GM10266 (cell line): ENCODE results near the gene PCSK6.

Experiments used
- DNase-seq: peaks from one replicate; pipeline ENCODE4 v3.0.0; 2012; ENCODE audit errors: extremely low spot score
- TF ChIP-seq, protein P1 (sequence below): IDR thresholded peaks from 2 replicates; pipeline ENCODE4 v1.5.1; 2012; ENCODE audit warnings: mild to moderate bottlenecking, low read depth; ENCODE audit not compliant: control insufficient read depth, insufficient read depth; ENCODE audit errors: missing control alignments

PCSK6 gene

DNA sequence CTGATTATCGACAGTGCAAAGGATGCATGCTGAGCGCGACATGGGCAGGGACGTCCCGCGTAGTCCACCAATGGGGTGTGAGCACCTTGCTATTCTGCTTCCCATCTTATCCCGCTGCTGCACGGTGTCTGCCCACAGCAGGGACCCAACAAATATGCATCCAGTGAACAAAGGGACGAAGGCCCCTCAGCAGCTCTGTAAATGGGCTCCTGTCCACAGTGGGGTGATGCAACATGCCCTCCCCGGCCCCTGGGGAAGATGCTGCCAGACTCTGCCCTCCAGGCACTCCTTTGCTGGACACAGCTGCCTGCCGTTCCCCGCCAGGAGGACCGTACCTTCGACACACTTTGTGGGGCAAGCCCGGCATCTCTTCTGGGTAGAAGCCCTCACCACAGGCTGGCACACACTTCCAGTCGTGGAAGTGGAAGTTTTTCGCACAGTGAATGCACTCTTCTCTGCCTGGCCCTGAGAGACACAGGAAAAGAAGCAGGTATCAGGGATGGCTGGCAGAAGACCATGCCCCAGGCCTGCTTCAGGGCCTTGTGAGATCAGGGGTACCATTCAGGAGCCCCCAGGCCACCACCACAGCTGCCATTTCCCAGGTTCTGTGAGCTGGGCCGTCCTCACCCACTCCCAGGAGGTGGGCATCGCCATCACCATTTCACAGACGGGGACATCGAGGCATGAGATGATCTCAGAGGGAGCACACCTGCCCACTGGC lies 176.3 kb downstream of the PCSK6 start:
- no peak for DNase-seq

DNA sequence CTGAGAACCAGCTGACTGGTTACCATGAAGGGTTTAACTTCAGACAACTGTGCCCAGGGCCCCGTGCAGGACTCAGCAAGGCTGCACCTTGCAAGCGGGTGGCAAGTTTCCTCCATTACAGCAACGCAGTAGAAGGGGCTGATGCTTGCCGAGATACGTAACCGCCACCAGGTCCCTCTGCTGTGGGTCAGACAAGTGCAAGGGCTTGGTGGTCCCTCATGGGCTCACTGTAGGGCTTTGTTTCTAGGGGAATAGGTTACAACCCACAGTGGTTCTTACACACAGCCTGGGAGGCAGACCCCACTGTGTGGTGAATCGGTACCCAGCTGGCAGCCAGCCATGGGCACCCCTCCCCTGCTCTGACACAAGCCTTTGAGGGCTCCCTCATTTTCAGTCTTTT lies 179.0 kb downstream of the PCSK6 start:
- DNase-seq, result no peak
- TF ChIP-seq, protein P1, sequence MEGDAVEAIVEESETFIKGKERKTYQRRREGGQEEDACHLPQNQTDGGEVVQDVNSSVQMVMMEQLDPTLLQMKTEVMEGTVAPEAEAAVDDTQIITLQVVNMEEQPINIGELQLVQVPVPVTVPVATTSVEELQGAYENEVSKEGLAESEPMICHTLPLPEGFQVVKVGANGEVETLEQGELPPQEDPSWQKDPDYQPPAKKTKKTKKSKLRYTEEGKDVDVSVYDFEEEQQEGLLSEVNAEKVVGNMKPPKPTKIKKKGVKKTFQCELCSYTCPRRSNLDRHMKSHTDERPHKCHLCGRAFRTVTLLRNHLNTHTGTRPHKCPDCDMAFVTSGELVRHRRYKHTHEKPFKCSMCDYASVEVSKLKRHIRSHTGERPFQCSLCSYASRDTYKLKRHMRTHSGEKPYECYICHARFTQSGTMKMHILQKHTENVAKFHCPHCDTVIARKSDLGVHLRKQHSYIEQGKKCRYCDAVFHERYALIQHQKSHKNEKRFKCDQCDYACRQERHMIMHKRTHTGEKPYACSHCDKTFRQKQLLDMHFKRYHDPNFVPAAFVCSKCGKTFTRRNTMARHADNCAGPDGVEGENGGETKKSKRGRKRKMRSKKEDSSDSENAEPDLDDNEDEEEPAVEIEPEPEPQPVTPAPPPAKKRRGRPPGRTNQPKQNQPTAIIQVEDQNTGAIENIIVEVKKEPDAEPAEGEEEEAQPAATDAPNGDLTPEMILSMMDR, result no peak

More for the DNA sequence above, 176.3 kb downstream of the PCSK6 start:
- TF ChIP-seq, protein P1, result no peak

DNA sequence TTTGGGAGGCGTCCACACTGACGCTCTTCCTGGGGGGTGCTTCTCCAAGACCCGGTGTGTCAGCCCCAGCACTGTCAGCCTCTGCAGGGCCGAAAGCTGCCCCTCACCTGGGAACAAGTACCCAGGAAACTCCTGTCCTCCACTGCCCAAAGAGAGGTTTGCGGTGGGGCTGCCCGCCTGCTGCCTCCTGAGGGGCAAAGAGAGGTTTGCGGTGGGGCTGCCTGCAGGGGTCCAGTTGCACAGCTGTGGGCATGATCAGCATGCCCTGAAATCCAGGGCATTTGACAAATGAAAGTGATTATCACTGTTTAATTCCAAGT lies 179.4 kb downstream of the PCSK6 start:
- DNase-seq, result no peak
- TF ChIP-seq, protein P1, result no peak

DNA sequence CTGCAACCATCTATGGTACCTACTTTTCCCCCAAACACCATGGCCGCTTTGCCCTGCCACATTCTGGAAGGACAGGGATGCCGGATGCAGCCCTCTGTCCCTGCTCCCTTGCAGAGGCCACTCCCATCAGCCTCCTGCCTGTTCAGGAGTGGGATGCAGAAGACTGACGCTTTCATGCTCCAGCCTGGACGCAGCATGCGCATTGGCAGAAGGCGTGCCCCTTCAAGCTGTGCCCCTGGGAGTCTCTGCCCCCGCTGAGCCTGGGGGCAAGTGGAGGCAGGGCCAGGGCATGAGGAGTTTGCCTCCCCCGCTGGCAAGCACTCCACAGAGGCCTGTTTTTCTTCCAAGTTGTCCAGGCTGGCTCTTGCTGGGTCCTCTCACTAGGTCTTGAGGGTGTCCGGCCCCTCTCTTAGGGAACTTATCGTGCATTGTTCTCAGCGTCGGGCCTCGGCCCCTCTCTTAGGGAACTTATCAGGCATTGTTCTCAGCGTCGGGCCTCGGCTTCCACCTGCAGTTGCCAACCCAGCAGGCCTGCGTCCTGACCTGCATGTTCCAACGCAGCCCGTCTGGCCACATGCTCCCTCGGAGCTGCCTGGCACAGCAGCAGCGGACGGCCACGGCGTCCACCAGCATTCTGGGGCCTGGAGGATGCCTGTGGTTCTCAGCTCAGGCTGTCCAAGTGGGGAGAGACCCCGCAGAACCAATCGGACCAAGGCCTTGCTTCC lies 179.9 kb downstream of the PCSK6 start:
- no peak for DNase-seq

DNA sequence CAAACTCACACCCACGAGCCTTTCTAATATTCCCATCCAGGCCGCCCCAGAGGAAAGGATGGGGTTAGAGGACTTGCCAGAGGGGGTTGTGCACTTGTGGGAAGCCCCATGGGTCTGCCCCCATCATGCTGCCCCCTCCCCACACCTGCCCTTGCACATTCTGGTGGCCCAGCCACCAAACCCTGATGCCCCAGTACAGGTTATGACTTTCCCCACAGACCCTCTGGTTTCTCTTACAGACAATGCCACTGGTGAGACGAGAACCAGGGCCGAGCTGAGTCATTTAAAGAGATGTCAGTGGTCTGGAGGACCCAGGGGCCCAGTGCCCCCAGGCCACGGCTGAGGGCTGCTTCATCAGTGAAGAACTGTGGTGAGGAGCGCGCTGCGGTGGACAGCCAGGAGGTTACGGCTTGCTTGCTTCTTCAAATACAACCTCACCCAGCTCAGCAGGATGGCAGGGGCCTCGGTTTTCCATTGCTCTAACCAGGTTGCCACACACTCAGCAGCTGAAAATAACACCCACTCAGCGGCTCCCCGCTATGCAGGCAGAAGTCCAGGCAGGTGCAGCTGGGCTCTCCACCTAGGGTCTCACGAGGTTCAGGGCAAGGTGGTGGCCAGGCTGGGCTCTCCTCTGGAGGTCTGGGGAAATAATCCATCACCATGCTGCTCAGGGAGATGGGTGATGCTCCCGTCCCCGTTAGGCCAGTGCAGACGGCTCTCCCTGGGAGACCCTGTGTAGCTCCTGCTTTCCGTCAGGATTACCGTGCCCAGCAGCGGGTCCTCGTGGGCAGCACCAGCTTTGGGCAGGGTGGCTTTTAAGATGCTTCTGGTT lies 180.7 kb downstream of the PCSK6 start:
- DNase-seq, result no peak
- TF ChIP-seq, protein P1, result no peak

More for the DNA sequence above, 179.9 kb downstream of the PCSK6 start:
- TF ChIP-seq, protein P1, result no peak

DNA sequence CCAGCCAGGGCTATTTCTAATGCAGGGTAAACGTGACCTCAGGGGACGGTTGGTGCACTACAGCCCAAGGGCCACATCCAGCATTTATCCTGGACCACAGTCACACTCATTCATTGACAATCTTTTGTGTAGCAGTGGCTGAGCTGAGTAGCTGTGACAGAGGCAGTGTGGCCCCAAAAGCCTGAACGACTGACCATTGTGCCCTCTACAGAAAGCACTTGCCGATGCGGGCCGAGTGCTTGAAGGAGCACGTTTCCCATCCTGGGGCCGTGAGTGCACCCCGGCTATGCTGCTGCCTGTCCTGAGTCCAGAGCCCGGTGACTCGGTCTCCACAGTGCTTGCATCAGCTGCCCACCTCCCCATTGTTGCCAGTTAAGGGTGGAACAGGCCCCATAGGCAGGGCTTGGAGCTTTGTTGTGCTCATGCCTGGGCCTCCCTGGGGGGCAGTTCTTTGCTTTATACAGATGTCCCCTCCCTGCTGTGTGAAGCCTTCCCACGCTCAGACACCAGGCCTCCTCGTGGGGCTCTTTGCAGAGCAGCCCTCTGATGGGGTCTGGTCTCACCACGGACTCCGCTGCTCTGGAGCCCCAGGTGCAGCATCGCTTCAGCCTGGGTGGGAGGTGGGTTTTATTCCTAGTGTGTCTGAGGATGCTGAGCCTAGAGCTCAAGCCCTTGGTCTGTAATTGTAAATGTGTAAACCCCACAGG lies 181.5 kb downstream of the PCSK6 start:
- TF ChIP-seq, protein P1, result no peak
- no peak for DNase-seq
